GM19452 (cell line): ENCODE measurements around the gene WARS2.

ENCODE experiments used
- ATAC-seq: cut with Tn5 transposase; IDR thresholded peaks from one replicate; pipeline ENCODE4 v1.9.1; 2021; ENCODE audit not compliant: unreplicated experiment

The WARS2 gene

GRCh38 chr1:119001181-119002027 is 139.0 kb downstream of the WARS2 start:
- ATAC-seq: no peak

- no peak for ATAC-seq
Observed at GRCh38 chr1:119000371-119001180, 139.9 kb downstream of the WARS2 start.

GRCh38 chr1:118999348-119000071 is 140.9 kb downstream of the WARS2 start:
- ATAC-seq: no peak

GRCh38 chr1:118998171-118998570 is 142.3 kb downstream of the WARS2 start:
- no peak for ATAC-seq

GRCh38 chr1:118997225-118997624 is 143.2 kb downstream of the WARS2 start:
- no peak for ATAC-seq

GRCh38 chr1:118995312-118996016 is 145.0 kb downstream of the WARS2 start:
- ATAC-seq: no peak

- ATAC-seq: no peak
Observed at GRCh38 chr1:118993700-118994026, 146.8 kb downstream of the WARS2 start.

GRCh38 chr1:118992868-118993699 is 147.4 kb downstream of the WARS2 start:
- no peak for ATAC-seq

- no peak for ATAC-seq
Observed at GRCh38 chr1:118992237-118992825, 148.1 kb downstream of the WARS2 start.

GRCh38 chr1:118991448-118991847 is 149.0 kb downstream of the WARS2 start:
- no peak for ATAC-seq

- no peak for ATAC-seq
Observed at GRCh38 chr1:118990513-118991152, 149.8 kb downstream of the WARS2 start.

GRCh38 chr1:118989878-118990378 is 150.5 kb downstream of the WARS2 start:
- no peak for ATAC-seq

GRCh38 chr1:118989006-118989815 is 151.2 kb downstream of the WARS2 start:
- ATAC-seq: no peak

GRCh38 chr1:118988186-118989005 is 152.1 kb downstream of the WARS2 start, which contains the start of gene TBX15:
TBX15 (minus strand) TSS chr1:118988343; CDS start chr1:118987795, 548 bp downstream.
- ATAC-seq: no peak

GRCh38 chr1:118987468-118988185 is 152.8 kb downstream of the WARS2 start:
- peak; percentile 33 for ATAC-seq
